Measurements from ENCODE around the gene GOSR2.
"Not testable (repeated sequence)": the region's sequence is repeated elsewhere in the genome, so short reads cannot be mapped to it uniquely, and the experiment has no call there.

GOSR2 gene

DNA sequence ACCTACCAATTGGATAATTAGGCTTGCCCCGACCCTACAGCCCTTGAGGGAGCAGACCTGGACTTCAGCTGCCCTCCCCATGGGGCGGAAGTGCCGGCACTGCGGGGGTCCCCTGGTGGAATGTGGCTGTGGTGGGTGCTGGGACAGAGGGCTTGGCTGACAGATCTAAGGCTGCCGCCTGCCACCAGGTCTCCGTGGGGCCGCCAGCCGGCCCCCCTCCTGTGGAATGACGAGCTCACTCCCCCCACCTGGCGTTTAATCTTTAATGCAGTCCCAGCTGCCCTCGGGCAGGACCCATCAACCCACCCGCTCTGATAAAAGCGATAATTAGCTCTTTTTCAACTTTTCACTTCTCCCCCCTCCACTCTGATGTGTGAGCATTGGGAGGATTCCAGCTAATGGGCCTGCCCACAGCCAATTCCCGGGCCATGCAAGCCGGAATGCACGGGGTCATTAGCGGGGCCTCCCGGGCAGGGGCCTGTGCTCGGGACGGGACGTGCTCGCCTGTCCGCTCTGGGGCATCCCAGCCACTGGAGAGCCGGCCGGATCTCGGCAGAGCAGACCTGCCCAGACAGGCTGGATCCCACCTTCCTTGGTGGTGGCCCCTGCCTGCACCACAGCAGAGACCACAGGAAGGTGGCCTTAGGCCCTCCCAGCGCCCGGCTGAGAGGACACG lies 28.3 kb upstream of the GOSR2 start:
- no peak for DNase-seq

DNA sequence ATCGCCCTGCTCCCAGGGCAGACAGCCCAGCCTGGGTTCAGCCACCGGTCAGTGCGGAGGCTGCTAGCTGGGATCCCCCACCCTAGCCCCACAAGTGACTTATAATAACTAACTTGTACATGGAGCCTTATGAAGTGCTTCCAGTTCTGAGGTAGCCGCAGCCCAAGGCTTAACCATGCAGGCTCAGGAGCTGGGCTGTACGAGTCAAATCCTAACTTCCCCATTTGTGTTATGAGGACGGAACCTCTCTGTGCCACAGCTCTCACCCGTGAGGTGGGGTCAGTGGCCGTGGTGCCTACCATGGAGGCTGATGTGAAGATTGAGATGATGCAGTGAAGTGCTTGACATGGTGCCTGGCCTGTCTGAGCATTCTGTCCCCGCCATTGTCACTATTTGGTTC lies 27.8 kb upstream of the GOSR2 start:
- DNase-seq = no peak

DNA sequence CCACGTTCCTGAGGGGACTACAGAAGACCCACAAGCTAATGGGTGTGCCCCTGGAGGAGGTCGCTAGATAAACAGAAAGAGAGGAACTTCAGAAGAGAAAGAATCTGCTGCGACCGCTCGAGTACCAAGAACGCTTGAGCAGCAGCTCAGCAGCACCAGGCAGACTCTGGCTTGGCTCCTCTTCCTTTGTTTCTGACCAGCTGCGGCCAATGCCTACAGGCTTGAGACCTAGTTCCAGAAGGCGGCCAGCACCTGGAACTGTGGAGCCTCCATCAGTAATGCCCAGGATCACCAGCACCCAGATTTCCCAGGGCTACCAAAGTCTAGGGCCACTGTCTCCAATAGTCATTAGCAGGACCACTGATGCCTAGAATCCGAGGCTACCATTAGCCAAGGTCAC lies 26.0 kb upstream of the GOSR2 start:
- DNase-seq = no peak

- DNase-seq = no peak
Measured at GRCh38 chr17:46898364-46898763, 24.6 kb upstream of the GOSR2 start.

DNA sequence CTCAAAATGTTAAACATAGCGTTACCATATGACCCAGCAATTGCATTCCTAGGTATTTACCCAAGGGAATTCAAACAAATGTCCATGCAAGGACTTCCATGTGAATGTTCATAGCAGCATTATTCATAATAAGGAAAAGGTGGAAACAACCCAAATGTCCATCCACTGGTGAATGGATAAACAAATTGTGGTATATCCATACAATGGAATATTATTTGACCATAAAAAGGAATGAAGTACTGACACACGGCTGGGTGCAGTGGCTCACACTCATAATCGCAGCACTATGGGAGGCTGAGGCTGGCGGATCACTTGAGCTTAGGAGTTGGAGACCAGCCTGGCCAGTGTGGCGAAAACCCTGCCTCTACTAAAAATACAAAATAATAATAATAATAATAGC lies 24.1 kb upstream of the GOSR2 start:
- no peak for DNase-seq

- DNase-seq = no peak
Measured at GRCh38 chr17:46901291-46901690, 21.7 kb upstream of the GOSR2 start.

GRCh38 chr17:46903762-46904672 lies 18.9 kb upstream of the GOSR2 start:
- DNase-seq = no peak

DNA sequence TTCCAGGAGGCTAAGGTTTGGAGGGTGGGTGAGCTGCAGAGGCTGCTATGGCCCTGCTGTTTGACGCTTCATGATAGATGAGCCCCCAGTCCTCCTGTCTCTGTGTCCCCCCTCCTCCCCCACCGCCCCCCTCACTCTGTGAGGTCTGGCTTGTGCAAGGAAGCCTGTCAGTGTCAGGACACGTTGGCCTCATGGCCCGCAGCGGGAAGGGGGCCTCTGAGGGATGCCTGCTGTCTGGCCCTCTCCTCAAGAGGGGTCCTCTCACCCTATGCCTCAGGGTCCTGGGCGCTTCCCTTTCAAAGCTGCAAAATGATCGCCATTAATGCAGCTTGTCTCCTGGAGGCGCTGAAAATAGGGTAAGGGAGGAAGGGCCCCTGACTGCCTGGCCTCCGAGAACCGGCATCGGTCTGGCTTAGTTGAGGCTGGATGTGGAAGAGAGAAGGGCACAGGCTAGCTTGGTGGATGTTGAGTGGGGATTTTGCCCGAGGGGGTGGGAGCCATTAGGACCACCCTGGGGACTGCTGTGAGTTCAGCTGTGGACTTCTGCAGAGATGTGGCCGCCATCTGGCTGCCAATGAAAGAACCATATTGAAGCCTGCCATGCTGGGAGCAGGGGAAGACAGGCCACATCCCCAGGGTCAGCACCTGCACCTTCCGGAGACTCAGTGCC lies 14.8 kb upstream of the GOSR2 start:
- DNase-seq = no peak

DNA sequence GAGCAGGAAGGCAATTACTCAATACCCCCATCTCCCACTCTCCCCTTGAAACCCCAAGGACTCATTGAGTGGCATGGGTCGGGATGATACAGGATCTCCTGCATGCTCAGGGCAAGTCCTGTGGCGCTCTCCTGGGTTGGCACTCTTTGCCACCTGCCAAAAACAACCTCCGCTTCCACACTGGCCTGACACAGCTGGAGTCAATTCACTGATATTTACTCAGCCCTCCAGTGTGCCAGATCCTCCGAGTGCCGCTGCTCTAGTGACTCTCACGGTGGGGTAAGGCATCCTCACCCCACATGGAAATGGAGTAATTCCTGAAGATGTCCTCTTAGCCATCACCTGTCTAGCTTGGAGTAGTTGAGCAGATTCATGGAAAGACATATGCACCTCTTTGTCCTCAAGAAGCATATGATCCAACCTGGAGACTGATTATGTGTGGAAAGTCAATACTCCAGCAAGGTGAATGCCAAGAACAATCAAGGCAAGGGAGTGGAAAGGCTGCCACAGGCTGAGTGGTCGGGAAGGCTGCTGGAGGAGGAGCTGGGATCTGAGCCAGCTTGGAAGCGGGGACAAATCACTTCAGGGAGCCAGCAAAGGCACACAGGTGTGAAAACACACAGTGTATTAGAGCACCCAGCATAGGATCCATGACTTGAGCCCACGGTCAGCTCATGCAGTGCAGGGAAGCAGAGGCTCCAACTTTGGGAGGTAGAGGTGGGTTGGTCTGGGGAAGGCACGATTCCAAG lies 12.6 kb upstream of the GOSR2 start:
- no peak for DNase-seq

GRCh38 chr17:46911311-46911710 lies 11.6 kb upstream of the GOSR2 start:
- DNase-seq = no peak

GRCh38 chr17:46915596-46915995 lies 7.4 kb upstream of the GOSR2 start:
- DNase-seq = no peak

DNA sequence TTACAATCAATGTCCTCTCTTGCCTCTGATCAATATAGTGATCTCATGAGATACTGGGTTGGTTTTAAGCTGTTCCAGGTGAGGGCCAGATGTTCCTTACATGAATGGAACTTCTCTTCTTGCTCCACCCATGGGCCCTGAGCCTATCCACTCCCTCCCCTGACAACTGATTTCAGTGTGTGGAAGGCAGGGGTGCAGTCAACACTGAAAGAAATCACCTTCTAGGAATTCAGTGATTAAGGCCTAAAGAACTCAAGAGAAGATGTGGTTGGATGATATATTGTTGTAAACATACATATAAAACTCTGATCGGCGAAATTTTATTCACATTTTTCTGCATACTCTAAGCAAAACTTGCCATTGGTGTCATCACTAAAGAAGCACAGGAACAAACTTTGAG lies 6.7 kb upstream of the GOSR2 start:
- no peak for DNase-seq

DNA sequence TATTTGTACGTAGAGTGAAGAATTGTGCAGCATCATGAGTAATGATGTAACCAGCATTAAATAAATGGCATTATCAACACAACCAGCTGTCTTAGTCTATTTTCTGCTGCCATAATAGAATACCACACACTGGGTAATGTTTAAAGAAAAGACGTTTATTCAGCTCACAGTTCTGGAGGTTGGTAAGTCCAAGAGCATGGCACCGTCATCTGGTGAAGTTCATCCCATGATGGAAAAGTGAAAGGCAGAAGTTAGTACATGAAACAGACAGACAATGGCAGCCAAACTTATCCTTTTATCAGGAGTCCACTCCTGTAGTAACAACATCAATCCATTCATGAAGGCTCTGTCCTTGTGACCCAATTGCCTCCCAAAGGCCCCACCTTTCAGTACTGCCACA lies 6.3 kb upstream of the GOSR2 start:
- no peak for DNase-seq

GRCh38 chr17:46917041-46917440 lies 5.9 kb upstream of the GOSR2 start:
- no peak for DNase-seq

- DNase-seq = no peak
Measured at GRCh38 chr17:46917516-46917915, 5.4 kb upstream of the GOSR2 start.

DNA sequence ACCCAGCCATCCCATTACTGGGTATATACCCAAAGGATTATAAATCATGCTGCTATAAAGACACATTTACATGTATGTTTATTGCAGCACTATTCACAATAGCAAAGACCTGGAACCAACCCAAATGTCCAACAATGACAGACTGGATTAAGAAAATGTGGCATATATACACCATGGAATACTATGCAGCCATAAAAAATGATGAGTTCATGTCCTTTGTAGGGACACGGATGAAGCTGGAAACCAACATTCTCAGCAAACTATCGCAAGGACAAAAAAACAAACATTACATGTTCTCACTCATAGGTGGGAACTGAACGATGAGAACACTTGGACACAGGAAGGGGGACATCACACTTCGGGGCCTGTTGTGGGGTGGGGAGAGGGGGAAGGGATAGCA lies 998 bp upstream of the GOSR2 start:
- not testable (repeated sequence) for DNase-seq

DNA sequence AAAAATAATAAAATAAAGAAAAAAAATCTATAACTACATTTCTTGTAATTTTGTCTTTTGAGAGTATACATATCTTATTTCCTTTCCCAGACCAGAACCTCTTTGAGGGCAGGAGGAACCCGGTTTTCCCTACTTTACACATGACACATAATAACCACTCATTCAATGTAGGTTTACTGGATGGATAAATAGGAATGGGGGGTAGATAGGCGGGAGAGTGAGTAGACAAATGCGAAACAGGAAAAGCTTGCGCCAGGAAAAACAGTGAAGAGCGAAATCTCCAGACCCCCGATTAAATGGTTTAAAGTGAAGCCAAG lies 515 bp upstream of the GOSR2 start:
- DNase-seq = no peak

- no peak for DNase-seq
Measured at GRCh38 chr17:46925185-46925868, 2.4 kb downstream of the GOSR2 start.

GRCh38 chr17:46928467-46929261 lies 5.7 kb downstream of the GOSR2 start:
- no peak for DNase-seq

DNA sequence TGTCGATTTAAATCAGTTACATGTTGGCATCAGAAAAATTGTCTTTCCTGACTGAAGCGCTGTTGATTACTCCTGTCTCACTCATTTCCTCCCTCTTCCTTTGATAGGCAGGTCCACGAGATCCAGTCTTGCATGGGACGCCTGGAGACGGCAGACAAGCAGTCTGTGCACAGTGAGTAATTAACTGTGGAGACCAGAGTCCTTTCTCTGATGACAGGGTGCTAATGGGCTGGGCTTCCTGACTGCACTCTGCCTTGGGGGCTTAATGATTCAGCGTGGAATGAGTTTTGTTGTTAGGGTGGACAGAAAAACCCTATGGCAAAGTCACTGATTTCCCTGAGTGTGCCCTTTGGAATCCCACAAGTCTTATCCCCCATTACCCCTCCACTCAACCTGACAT lies 6.5 kb downstream of the GOSR2 start:
- DNase-seq = no peak

GRCh38 chr17:46930051-46930450 lies 7.1 kb downstream of the GOSR2 start:
- DNase-seq = no peak

DNA sequence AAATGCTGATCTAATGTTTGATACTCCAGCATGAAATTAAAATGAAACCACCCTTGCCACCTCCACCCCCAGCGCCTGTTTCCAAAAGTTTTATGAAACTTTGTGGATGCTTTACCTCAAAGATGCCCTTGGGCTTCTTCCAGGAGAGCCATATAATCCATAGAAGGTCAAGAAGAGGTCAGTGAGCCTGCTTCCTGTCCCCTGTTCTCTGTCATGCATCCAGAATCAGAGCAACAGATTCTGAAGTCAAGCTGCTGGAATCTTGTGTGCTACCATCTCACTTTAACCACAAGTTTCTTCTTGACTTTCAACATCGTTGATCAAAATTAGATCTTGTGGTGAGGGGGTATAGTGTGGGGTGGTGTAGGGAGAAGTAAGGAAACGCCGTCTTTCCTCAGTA lies 8.6 kb downstream of the GOSR2 start:
- DNase-seq = no peak
